Measurements from ENCODE around the gene KRI1. TPM values are rescaled to one million over a fixed set of nuclear protein-coding genes. Genes with fewer than 3 reads are reported as not detected.
A peak's percentile ranks its signal among the peaks of the same experiment; 100 is the strongest.

KRI1 gene
- total and polyA plus RNA-seq, 7 donors, result 14.8 to 21.6 (median 20.2) TPM

GRCh38 chr19:10568826-10569651 lies 3.2 kb upstream of the KRI1 start, which contains the start of gene CDKN2D:
Gene CDKN2D (minus strand): TSS chr19:10568979. CDS start chr19:10568653, 326 bp downstream.
- peaks cover 0 to 4% of the 10 kb centered on the region in 2 donors for H3K36me3 ChIP-seq (ENCODE audit: insufficient read depth in 1 of 2, low read depth in 1 of 2)
- peak within 1 kb of the TSS; percentile 74 for H3K27ac ChIP-seq
- intact Hi-C loops (cut with DNase I), result loop anchor here in 1 of 2 donors (5.0 kb wide), 2 partner anchors 67 to 167 kb away; partner anchors contain the start of genes CDC37 and KEAP1
- TF ChIP-seq CTCF (IDR thresholded peaks at IDR 0.05), result peak; percentile 52
- DNase-seq (peak; percentile 100), ATAC-seq (peak; percentile 86 to 90 (median 88))
- H3K9me3 ChIP-seq, result no peaks in the 10 kb centered on the region
- H3K4me3 ChIP-seq, result peak within 1 kb of the TSS; percentile 92
- 0% methylated on average over 56 to 71 of the region's 71 CpGs for WGBS, 3 donors
- no peaks in the 10 kb centered on the region for H3K27me3 ChIP-seq (ENCODE audit: insufficient read depth in 3 of 3, low read length in 2 of 3)
- peaks cover 38% of the 10 kb centered on the region for H3K4me1 ChIP-seq

- intact Hi-C loops (cut with DNase I), result loop anchor here in 1 of 2 donors (5.0 kb wide), 2 partner anchors 66 to 166 kb away; partner anchors contain the start of genes CDC37 and KEAP1
Observed at GRCh38 chr19:10568062-10568825, 2.4 kb upstream of the KRI1 start.

GRCh38 chr19:10567656-10568055 lies 1.8 kb upstream of the KRI1 start:
- ATAC-seq (no peak), DNase-seq (no peak)
- H3K4me1 ChIP-seq, result peaks cover 38% of the 10 kb centered on the region

More at GRCh38 chr19:10568062-10568825, 2.4 kb upstream of the KRI1 start:
- H3K9me3 ChIP-seq, result no peaks in the 10 kb centered on the region
- H3K4me3 ChIP-seq, result peak overlapping the region; percentile 92
- H3K27me3 ChIP-seq (ENCODE audit: insufficient read depth in 3 of 3, low read length in 2 of 3), result no peaks in the 10 kb centered on the region
- peak overlapping the region; percentile 74 for H3K27ac ChIP-seq
- ATAC-seq, result peak in 1 of 4 donors; percentile 0
- H3K4me1 ChIP-seq, result peaks cover 38% of the 10 kb centered on the region
- no peak for TF ChIP-seq CTCF (IDR thresholded peaks at IDR 0.05)
- DNase-seq, result peak in 1 of 2 donors; percentile 62
- H3K36me3 ChIP-seq (ENCODE audit: insufficient read depth in 1 of 2, low read depth in 1 of 2), result peaks cover 0 to 8% of the 10 kb centered on the region in 2 donors
- WGBS, 3 donors, result 2 to 4% (median 3%) methylated on average over 43 to 58 of the region's 58 CpGs

More at GRCh38 chr19:10567656-10568055, 1.8 kb upstream of the KRI1 start:
- Histone ChIP-seq H3K27me3 (ENCODE audit: insufficient read depth in 3 of 3, low read length in 2 of 3) (no peaks in the 10 kb centered on the region), H3K4me3 (peak overlapping the region; percentile 92), H3K9me3 (no peaks in the 10 kb centered on the region), H3K27ac (peak overlapping the region; percentile 74), H3K36me3 (ENCODE audit: insufficient read depth in 1 of 2, low read depth in 1 of 2) (peaks cover 0 to 10% of the 10 kb centered on the region in 2 donors)
- intact Hi-C loops (cut with DNase I), result loop anchor here in 1 of 2 donors (5.0 kb wide), 2 partner anchors 65 to 165 kb away; partner anchors contain the start of genes CDC37 and KEAP1
- 47 to 52% (median 47%) methylated on average over 5 of the region's 5 CpGs for WGBS, 3 donors
- TF ChIP-seq CTCF (IDR thresholded peaks at IDR 0.05), result no peak
